COLO668 (cell line): ENCODE results near the gene C6orf163.
"Not testable (repeated sequence)": the region's sequence is repeated elsewhere in the genome, so short reads cannot be mapped to it uniquely, and the experiment has no call there.

ENCODE experiments used
- DNase-seq: peaks from one replicate; lab custom pipeline; 2025; ENCODE audit not compliant: unreplicated experiment; lab: John Stamatoyannopoulos, UW

Gene C6orf163

GRCh38 chr6:87344731-87345130 lies at the start of gene C6orf163:
C6orf163 (plus strand) TSS chr6:87344813; CDS start chr6:87345100, 287 bp downstream.
- DNase-seq: no peak

GRCh38 chr6:87297119-87297518 lies 47.5 kb upstream of the C6orf163 start:
- no peak for DNase-seq

- DNase-seq: not testable (repeated sequence)
Measured at GRCh38 chr6:87301277-87301676, 43.3 kb upstream of the C6orf163 start.

- no peak for DNase-seq
Measured at GRCh38 chr6:87308970-87309369, 35.6 kb upstream of the C6orf163 start.

GRCh38 chr6:87312860-87313259 lies 31.8 kb upstream of the C6orf163 start:
- no peak for DNase-seq

- DNase-seq: no peak
Measured at GRCh38 chr6:87315071-87315470, 29.5 kb upstream of the C6orf163 start.

GRCh38 chr6:87319271-87319987 lies 25.2 kb upstream of the C6orf163 start:
- no peak for DNase-seq

- DNase-seq: peak; percentile 86
Measured at GRCh38 chr6:87322304-87323212, 22.1 kb upstream of the C6orf163 start, which contains the start of gene SMIM8. SMIM8 (plus strand) TSS chr6:87322588; CDS start chr6:87337032, 14,444 bp downstream.

GRCh38 chr6:87323880-87324279 lies 20.7 kb upstream of the C6orf163 start:
- DNase-seq: not testable (repeated sequence)

- DNase-seq: no peak
Measured at GRCh38 chr6:87330961-87331360, 13.7 kb upstream of the C6orf163 start.

GRCh38 chr6:87333033-87333432 lies 11.6 kb upstream of the C6orf163 start:
- no peak for DNase-seq

GRCh38 chr6:87333591-87334181 lies 10.9 kb upstream of the C6orf163 start:
- DNase-seq: no peak

- DNase-seq: no peak
Measured at GRCh38 chr6:87334683-87335082, 9.9 kb upstream of the C6orf163 start.

GRCh38 chr6:87336367-87336766 lies 8.2 kb upstream of the C6orf163 start:
- DNase-seq: no peak

- no peak for DNase-seq
Measured at GRCh38 chr6:87340230-87340629, 4.4 kb upstream of the C6orf163 start.

- DNase-seq: no peak
Measured at GRCh38 chr6:87341158-87341557, 3.5 kb upstream of the C6orf163 start.

- no peak for DNase-seq
Measured at GRCh38 chr6:87341899-87342298, 2.7 kb upstream of the C6orf163 start.

- DNase-seq: no peak
Measured at GRCh38 chr6:87342829-87343228, 1.8 kb upstream of the C6orf163 start.

- no peak for DNase-seq
Measured at GRCh38 chr6:87346700-87347099, 2.1 kb downstream of the C6orf163 start.

- DNase-seq: no peak
Measured at GRCh38 chr6:87349896-87350295, 5.3 kb downstream of the C6orf163 start.

- DNase-seq: no peak
Measured at GRCh38 chr6:87350516-87350915, 5.9 kb downstream of the C6orf163 start.

GRCh38 chr6:87351583-87351982 lies 7.0 kb downstream of the C6orf163 start:
- no peak for DNase-seq
